GM18873 (cell line): ENCODE data around the gene TMEM131L.
"Not testable (repeated sequence)": the region's sequence is repeated elsewhere in the genome, so short reads cannot be mapped to it uniquely, and the experiment has no call there.

ENCODE experiments used
- ATAC-seq: cut with Tn5 transposase; IDR thresholded peaks from one replicate; pipeline ENCODE4 v1.9.1; 2021; ENCODE audit warnings: mild to moderate bottlenecking, moderate library complexity, moderate number of reproducible peaks; ENCODE audit not compliant: unreplicated experiment, low FRiP score

Gene TMEM131L

GRCh38 chr4:153497988-153498967 lies 32.1 kb downstream of the TMEM131L start:
- peak; percentile 41 for ATAC-seq

DNA sequence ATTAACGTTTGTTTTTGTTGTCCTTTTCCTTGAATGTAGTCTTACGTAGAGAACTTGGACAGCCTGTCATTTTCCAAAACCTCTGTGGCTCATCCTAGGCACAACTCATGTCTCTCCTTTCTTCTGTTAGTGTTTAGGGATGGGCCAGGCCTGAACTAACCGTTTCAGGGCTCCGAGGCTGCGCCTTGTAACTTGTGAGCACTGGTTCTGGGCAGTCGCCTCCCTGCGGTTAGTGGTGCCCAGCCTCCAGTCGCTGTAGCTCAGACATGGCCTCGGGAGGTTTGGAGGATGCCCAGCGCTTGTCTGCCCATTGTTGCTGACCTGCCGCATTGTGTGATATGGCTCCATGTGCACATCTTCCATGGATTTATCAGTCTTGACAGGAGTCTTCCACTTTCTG lies 32.8 kb downstream of the TMEM131L start:
- no peak for ATAC-seq

DNA sequence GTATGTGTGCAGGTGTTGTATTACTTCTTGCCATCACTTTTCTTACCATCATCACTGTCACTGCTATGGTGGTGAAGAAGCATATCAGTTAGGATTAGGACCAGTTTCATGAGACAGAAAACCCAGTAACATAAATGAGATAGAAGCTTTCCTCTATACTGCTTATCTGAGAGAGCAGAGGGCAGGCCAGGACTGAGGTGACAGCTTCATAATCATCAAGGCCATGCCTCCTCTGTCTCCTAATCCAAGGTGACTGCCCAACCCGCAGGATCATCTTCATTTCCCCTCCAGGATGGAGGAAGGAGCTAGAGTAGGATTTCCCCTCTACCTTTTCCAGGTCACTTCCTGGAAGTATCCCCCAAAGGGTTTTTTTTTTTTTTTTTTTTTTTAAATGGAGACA lies 35.4 kb downstream of the TMEM131L start:
- ATAC-seq, result no peak

DNA sequence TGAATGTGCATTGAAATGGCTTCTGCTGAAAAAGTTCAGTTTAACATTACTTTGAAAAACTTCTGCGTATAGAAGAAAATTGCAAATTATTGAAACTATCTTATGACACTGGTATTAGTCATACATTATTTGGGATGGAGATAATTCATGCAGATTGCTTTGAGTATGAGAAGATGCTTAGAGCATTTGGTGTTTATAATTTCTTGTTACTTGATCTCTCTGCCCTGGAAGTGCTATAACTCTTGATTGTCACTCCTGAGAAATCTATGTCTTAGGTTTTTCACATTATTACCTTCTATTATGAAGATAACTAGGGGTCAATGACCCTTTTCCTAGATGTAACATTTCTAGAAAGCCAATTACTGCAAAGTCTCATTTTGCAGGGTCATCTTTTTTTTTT lies 36.4 kb downstream of the TMEM131L start:
- no peak for ATAC-seq

- no peak for ATAC-seq
Measured at GRCh38 chr4:153506341-153507309, 40.5 kb downstream of the TMEM131L start.

- ATAC-seq, result no peak
Measured at GRCh38 chr4:153507310-153508073, 41.3 kb downstream of the TMEM131L start.

- not testable (repeated sequence) for ATAC-seq
Measured at GRCh38 chr4:153509212-153509611, 43.1 kb downstream of the TMEM131L start.

DNA sequence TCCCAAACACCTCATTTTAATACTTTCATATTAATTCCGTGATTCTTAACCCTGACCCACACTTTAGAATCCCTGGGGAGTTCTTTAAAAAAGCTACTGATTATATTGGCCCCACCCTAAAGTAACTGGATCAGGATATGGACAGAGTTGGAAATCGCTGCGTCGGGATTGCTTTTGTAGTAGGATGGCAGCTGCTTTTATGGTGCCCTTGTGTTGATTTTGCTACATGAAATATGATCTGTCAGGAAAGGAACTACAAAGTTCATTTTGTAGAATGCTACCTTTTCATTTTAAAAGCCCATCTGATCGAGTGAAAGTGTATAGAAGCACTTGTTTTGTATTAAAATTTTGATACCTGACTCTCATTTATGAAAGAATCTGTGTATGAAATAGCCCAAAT lies 43.6 kb downstream of the TMEM131L start:
- no peak for ATAC-seq

DNA sequence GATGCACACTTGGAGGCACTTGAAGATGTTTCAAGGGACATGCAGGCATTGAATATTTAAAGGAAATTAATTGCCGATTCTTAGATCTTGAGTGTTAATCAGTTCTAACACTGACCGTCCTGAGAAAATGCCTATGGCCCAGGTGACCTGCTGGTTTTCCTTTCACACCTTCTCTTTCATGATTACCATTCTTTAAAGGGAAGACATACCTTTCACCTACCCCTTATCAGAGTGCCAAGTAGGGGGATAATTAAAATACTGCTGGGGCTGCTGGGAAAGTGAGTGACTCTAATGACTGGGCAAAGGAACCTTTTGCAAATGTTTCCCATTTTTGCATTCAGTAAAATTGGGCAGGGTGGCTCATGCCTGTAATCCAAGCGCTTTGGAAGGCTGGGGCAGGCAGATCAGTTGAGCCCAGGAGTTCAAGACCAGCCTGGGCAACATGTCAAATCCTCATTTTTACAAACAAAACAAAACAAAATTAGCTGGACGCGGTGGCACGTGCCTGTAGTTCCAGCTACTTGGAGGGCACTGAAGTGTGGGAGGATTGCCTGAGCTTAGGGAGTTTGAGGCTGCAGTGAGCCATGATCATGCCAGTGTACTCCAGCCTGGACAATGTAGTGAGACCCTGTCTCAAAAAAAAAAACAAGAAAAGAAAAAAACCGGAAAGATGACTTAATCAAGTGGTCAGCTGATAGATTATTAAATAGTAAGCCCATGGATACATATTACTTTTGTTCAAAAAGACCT lies 44.3 kb downstream of the TMEM131L start:
- ATAC-seq, result no peak

GRCh38 chr4:153511104-153511503 lies 44.9 kb downstream of the TMEM131L start:
- ATAC-seq, result no peak

DNA sequence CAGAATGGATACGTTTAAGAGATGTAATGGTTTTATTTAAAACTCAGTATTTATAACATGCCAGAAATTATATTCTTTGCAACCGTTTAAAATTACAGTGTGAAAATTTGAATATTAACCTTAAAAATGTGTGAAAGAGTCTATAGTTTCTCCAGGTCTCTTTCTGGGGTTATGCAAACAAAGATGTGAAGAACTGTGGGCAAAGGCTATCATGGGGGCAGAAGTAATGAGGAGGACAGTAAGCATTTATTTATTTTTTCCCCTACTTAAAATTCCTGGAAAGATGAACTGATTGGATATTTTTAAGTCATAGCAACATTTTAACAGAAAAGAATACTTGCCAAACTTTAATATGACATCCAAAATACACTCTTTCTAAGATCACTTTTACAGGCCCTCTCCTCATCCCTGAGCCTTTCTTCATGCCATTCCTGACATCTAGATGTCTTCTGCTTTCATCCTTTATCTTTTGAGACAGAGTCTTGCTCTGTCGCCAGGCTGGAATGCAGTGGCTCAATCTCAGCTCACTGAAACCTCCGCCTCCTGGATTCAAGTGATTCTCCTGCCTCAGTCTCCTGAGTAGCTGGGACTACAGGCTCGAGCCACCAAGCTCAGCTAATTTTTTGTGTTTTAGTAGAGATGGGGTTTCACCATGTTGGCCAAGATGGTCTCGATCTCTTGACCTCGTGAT lies 46.1 kb downstream of the TMEM131L start:
- ATAC-seq, result no peak

- no peak for ATAC-seq
Measured at GRCh38 chr4:153512952-153513500, 46.9 kb downstream of the TMEM131L start.

- no peak for ATAC-seq
Measured at GRCh38 chr4:153513596-153513995, 47.4 kb downstream of the TMEM131L start.

DNA sequence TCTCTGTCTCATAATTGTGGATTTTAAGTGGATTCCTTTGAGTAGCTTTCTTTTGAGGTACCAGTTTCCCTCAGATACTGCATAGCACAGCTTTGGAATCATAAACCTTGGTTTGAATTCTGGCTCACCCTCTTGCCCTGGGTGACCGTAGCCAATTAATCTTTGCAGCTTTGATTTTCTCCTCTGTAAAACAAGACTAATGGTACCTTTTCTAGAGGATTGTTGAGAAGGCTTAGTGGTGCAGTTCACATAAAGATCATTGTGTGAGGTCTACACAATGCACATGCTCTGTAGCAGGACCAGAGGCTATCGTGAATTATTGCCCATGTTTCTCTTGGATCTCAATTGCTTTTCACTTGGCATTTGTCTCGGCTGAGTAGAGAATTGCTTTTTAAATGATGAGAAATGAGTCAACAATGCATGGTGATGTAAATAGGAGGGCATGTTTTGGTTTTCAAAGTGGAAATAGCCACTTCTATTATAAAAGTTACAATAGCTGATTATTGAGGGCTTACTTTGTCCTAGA lies 47.9 kb downstream of the TMEM131L start:
- ATAC-seq, result no peak

- no peak for ATAC-seq
Measured at GRCh38 chr4:153514688-153515426, 48.7 kb downstream of the TMEM131L start.

DNA sequence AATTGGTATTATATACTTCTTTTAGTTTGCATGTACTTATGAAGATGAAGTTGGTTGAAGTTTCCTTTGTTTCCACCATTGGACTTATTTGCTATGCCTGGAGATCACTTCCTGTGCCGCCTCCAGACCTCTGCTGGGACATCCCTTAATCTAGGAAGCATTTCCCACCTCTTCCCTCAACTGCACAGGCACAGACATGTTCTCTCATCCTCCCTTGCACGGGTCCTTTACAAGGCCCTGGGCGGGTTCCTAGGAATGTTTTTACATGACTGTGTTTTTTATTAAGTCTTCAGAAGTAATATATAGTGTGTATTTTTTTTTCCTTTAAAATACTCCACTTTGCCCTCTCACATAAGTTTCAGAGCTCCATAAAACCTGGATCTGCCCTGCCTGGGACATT lies 51.0 kb downstream of the TMEM131L start:
- no peak for ATAC-seq

DNA sequence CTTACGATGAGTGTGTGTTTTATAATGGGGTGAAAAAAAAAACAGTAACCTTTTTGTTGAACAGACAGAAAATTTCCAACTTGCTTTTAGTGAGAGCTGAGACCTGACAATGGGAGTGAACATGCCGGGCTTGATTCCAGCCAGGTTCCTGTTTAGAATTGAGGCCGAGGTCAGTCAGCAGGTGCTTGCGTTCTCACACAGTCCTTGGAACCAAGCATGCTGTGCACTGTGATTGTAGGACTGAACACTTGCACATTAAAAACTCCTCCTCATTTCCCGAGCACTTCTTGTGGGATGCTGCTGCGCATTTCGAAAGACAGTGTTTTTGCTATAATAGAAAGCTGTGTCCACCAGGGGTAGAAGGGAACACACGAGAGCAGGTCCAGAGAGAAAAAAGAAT lies 51.8 kb downstream of the TMEM131L start:
- ATAC-seq, result no peak
